Ectodermal cell (in vitro differentiated cells): ENCODE results near the gene HBA1.

Experiments
- H3K27ac ChIP-seq: 2 replicates; pipeline ENCODE4 v1.7.0; 2013; ENCODE audit warnings: mild to moderate bottlenecking, low read depth, low read length; ENCODE audit not compliant: insufficient read depth, poor library complexity, severe bottlenecking
- H3K27me3 ChIP-seq: 2 replicates; pipeline ENCODE4 v1.7.0; 2013; ENCODE audit warnings: mild to moderate bottlenecking, low read length; ENCODE audit not compliant: insufficient read depth, control insufficient read depth, poor library complexity, severe bottlenecking
- H3K36me3 ChIP-seq: one replicate; pipeline ENCODE4 v1.7.0; 2013; ENCODE audit warnings: low read length; ENCODE audit not compliant: control insufficient read depth, insufficient read depth
- H3K4me1 ChIP-seq: one replicate; pipeline ENCODE4 v1.7.0; 2013; ENCODE audit warnings: low read length; ENCODE audit not compliant: control insufficient read depth, insufficient read depth
- H3K4me3 ChIP-seq: 2 replicates; pipeline ENCODE4 v1.7.0; 2013; ENCODE audit warnings: low read depth, low read length, control low read depth; ENCODE audit not compliant: insufficient read depth
- H3K9me3 ChIP-seq: 2 replicates; pipeline ENCODE4 v1.7.0; 2013; ENCODE audit warnings: mild to moderate bottlenecking, low read length, moderate library complexity; ENCODE audit not compliant: control insufficient read depth
- WGBS, 2 experiments: methylation state at CpG; one replicate each; pipeline ENCODE4 v1.1.7; 2013; ENCODE audit warnings: missing lambda C conversion rate in 2 of 2; 5-methylcytosine and 5-hydroxymethylcytosine counted together

The HBA1 gene

DNA sequence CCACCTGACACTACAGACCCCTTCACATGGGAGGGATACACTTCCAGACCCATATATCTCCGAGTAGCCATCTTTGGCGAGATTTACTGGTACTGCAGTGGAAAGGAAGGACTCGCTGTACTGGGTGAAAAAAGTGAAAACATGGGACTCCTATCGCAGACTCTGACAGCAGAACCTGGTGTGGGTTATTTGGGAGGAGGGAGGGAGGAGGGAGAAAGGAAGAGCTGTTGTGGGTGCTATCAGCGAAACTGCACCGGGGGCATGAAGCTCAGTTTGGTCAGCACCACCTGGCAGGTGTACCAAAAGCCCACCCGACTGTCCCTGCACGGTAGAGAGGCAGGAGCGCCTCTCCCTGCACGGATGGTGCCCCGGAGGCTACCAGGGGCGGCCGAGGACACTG lies 8.7 kb downstream of the HBA1 start:
- 95 to 96% methylated on average over 13 of the region's 13 CpGs for WGBS, 2 experiments
- Histone ChIP-seq H3K27me3 (peaks cover 13% of the 10 kb centered on the region), H3K36me3 (peaks cover 29% of the 10 kb centered on the region), H3K4me3 (no peak overlapping the region), H3K4me1 (no peaks in the 10 kb centered on the region), H3K27ac (no peak overlapping the region), H3K9me3 (no peaks in the 10 kb centered on the region)

DNA sequence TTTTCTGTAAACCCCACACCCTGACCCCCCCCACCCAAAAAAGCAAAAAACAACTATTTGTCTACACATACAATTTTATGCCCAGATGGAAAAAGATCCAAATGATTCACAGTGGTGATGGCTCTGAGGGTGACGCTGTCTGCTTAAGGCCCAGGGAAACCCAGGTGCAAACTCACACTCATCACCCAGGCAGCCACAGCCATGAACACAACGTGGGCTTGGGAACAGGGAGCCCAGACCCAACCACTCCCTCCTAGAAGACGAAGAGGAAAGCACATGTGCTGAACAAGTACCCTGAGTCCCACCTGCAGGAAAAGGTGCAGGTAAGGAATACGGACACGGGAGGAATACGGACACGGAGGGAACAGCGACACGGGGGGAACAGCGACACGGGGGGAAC lies 9.2 kb downstream of the HBA1 start:
- no peaks in the 10 kb centered on the region for H3K9me3 ChIP-seq
- peaks cover 8% of the 10 kb centered on the region for H3K27me3 ChIP-seq
- H3K36me3 ChIP-seq = peaks cover 34% of the 10 kb centered on the region
- H3K4me1 ChIP-seq = no peaks in the 10 kb centered on the region
- 89 to 93% methylated on average over 5 to 7 of the region's 11 CpGs for WGBS, 2 experiments
- H3K27ac ChIP-seq = no peak overlapping the region
- H3K4me3 ChIP-seq = no peak overlapping the region

DNA sequence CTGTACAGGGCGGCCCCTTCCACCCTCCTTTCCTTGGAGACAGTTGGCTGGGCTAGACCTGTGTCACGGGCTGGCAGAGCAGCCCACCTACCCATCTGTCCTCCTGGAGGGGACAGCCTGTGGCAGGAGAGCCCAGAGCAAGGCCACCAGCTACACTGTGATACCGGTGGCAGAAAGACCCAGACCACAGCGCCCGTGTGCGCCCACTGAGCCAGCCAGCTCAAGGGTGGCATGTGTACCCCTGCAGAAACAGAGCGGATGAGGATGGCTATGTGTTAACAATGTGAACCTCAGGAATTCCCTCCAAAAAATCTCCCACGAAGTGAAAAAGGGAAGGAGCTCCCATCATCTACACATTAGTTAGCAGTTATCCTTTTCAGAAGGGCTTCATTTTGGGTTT lies 10.8 kb downstream of the HBA1 start:
- Histone ChIP-seq H3K27ac (no peak overlapping the region), H3K9me3 (no peaks in the 10 kb centered on the region), H3K4me3 (no peak overlapping the region), H3K4me1 (no peaks in the 10 kb centered on the region), H3K36me3 (peaks cover 48% of the 10 kb centered on the region), H3K27me3 (no peaks in the 10 kb centered on the region)
- WGBS, 2 experiments = 97 to 98% methylated on average over 8 of the region's 8 CpGs

DNA sequence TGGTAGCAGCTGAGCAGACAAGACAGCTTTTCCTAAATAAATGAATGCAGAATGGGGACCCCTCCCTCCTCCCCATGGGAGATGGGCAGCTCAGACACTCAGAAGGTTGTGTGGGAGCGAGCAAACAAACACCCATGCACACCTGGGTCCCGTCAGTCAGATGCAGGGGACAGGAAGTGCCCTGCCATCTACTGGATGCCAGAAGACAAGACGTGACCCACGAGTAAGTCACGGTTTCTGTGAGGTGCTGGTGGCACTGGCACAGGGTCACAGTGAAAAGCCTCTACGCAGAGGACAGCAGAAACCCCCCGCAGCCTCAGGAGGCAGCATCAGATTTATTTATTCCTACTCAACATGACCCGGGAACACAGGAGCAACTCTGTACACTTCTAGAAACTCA lies 12.2 kb downstream of the HBA1 start:
- H3K4me3 ChIP-seq = no peak overlapping the region
- no peak overlapping the region for H3K27ac ChIP-seq
- no peaks in the 10 kb centered on the region for H3K4me1 ChIP-seq
- no peaks in the 10 kb centered on the region for H3K9me3 ChIP-seq
- H3K36me3 ChIP-seq = peaks cover 54% of the 10 kb centered on the region
- WGBS, 2 experiments = 90 to 91% methylated on average over 8 of the region's 8 CpGs
- no peaks in the 10 kb centered on the region for H3K27me3 ChIP-seq

DNA sequence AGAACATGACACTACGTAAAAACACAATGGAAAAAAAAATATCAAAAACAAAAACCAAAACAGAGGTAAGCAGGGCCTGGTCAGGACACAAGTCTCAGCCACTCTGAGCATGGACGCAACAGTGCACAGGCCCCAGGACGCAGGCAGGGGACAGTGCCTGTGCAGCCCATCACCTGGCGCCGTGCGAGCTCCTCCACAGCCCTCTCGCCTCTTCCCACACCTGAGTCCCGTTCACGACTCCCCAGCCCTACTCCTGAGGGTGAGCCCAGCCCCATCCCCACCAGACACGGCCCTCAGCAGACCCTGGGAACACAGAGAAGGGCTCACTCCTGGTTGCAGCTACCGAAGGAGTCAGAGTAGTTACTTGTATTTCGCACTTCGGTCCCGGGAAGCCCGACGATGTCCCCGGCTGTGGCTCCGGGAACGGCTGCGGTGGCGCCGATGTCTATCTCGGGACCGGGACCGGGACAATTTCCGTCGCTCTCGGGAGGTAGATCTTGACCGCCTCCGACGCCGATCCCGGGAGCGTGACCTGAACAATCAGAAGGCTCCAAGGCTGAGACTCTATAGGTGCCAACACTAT lies 13.2 kb downstream of the HBA1 start:
- no peak overlapping the region for H3K27ac ChIP-seq
- no peaks in the 10 kb centered on the region for H3K27me3 ChIP-seq
- H3K9me3 ChIP-seq = no peaks in the 10 kb centered on the region
- H3K4me3 ChIP-seq = no peak overlapping the region
- H3K4me1 ChIP-seq = no peaks in the 10 kb centered on the region
- H3K36me3 ChIP-seq = peaks cover 54% of the 10 kb centered on the region
- 95 to 96% methylated on average over 34 of the region's 34 CpGs for WGBS, 2 experiments

DNA sequence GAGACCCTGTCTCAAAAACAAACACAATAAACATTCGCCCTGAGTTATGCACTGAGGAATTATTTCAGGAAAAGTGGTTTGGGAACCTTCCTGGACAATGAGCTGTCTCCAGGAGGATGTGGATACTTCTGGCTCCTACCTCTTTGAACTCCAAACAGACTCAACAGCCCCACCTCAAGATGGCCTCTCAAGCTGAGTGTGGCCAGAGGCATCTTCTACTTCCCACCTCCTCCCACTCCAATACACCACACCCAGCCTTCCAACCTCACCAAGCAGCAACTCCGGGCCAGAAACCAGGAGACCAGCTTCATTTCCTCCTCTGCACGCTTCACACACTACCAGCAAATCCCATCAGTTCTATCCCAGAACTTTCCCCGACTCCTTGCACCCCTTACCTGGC lies 15.4 kb downstream of the HBA1 start:
- Histone ChIP-seq H3K36me3 (peaks cover 61% of the 10 kb centered on the region), H3K9me3 (no peaks in the 10 kb centered on the region), H3K4me1 (no peaks in the 10 kb centered on the region), H3K27ac (no peak overlapping the region), H3K4me3 (no peak overlapping the region), H3K27me3 (no peaks in the 10 kb centered on the region)
- WGBS, 2 experiments = 94 to 96% methylated on average over 4 of the region's 4 CpGs

DNA sequence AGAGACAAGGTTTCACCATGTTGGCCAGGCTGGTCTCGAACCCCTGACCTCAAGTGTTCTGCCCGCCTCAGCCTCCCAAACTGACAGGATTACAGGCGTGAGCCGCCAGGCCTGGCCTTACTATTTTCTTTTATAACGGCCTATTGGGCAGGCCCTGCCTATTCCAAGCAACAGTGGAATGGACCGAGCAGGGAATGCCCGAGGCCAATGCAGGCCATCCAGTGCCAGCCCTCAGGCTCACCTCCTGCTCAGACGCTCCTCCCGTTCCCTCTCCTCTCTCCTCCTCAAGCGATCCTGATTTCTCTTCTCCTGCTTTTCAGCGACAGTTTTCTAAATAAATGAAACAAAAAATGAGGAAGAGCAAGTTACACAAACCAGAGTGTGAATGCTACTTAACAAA lies 16.2 kb downstream of the HBA1 start:
- Histone ChIP-seq H3K9me3 (no peaks in the 10 kb centered on the region), H3K4me3 (no peak overlapping the region), H3K4me1 (no peaks in the 10 kb centered on the region), H3K27me3 (no peaks in the 10 kb centered on the region), H3K36me3 (peaks cover 63% of the 10 kb centered on the region), H3K27ac (no peak overlapping the region)
- 94 to 96% methylated on average over 9 to 11 of the region's 11 CpGs for WGBS, 2 experiments

DNA sequence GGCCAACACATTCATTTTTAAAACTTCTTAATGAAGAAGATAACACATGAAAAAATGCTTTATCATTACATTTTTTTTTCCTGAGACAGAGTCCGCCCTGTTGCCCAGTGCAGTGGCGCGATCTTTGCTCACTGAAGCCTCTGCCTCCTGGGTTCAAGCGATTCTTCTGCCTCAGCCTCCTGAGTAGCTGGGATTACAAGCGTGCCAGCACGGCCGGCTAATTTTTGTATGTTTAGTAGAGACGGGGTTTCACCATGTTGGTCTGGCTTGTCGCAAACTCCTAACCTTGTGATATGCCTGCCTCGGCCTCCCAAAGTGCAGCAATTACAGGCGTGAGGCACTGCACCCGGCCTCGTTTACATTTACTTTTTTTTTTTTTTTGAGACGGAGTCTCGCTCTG lies 17.0 kb downstream of the HBA1 start:
- Histone ChIP-seq H3K4me3 (no peak overlapping the region), H3K27ac (no peak overlapping the region), H3K27me3 (no peaks in the 10 kb centered on the region), H3K36me3 (peaks cover 67% of the 10 kb centered on the region), H3K9me3 (no peaks in the 10 kb centered on the region), H3K4me1 (no peaks in the 10 kb centered on the region)
- 94 to 95% methylated on average over 15 of the region's 15 CpGs for WGBS, 2 experiments

DNA sequence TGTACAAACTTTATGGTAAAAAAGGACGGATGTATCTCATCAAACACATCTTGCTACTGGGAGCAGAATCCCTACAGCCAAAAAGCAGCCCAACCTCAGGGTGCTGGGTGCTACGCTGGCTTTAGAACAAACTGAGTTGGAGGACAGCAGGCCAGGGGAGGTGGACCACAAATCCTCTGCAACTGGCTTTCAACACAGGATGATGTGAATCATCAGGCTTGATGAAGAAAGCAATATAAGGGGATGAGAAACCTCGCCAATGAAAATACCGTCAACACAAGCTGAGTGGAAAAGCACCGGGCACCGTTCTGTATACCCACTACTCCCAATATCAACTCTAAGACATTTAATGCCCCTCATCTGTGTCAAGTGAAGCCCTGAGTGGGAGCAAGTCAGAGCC lies 18.0 kb downstream of the HBA1 start:
- no peaks in the 10 kb centered on the region for H3K9me3 ChIP-seq
- WGBS, 2 experiments = 93 to 94% methylated on average over 6 of the region's 6 CpGs
- no peak overlapping the region for H3K4me3 ChIP-seq
- H3K27me3 ChIP-seq = no peaks in the 10 kb centered on the region
- H3K27ac ChIP-seq = no peak overlapping the region
- H3K4me1 ChIP-seq = no peaks in the 10 kb centered on the region
- H3K36me3 ChIP-seq = peaks cover 65% of the 10 kb centered on the region

DNA sequence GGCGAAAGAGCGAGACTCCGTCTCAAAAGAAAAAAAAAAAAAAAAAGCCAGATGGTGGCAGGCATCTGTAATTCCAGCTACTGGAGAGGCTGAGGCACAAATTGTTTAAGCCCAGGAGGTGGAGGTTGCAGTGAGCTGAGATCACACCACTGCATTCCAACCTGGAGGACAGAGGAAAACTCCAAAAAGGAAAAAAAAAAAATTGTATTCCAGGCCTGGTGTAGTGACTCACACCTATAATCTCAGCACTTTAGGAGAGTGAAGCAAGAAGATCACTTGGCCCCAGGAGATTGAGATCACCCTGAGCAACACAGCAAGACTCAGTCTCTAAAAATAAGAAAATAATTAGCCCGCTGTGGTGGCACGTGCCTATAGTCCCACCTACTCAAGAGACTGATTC lies 23.9 kb downstream of the HBA1 start:
- Histone ChIP-seq H3K4me1 (no peaks in the 10 kb centered on the region), H3K27ac (no peak overlapping the region), H3K4me3 (no peak overlapping the region), H3K27me3 (no peaks in the 10 kb centered on the region), H3K9me3 (no peaks in the 10 kb centered on the region), H3K36me3 (peaks cover 69% of the 10 kb centered on the region)
- 94 to 95% methylated on average over 5 of the region's 5 CpGs for WGBS, 2 experiments

DNA sequence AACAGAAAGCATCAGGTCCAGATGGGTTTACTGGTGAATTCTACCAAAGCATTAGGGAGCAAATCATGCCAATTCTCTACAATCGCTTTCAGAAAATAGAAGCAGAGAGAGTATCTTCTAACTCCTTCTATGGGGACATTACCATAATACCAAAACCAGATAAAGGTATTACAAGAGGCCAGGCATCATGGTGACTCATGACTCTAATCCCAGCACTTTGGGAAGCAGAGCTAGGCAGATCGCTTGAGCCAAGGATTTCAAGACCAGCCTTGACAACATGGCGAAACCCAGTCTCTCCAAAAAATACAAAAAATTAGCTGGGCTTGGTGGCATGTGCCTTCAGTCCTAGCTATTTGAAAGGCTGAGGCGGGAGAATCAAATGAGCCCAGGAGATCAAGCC lies 26.8 kb downstream of the HBA1 start:
- H3K27me3 ChIP-seq = no peaks in the 10 kb centered on the region
- H3K4me3 ChIP-seq = no peak overlapping the region
- H3K9me3 ChIP-seq = no peaks in the 10 kb centered on the region
- H3K27ac ChIP-seq = no peak overlapping the region
- 93% methylated on average over 4 of the region's 4 CpGs for WGBS, 2 experiments
- H3K36me3 ChIP-seq = peaks cover 78% of the 10 kb centered on the region
- H3K4me1 ChIP-seq = no peaks in the 10 kb centered on the region
